Muscle layer of colon (tissue), 2 donors: ENCODE results near the gene FXR2.

Source experiments
- H3K27ac ChIP-seq: one replicate; pipeline ENCODE4 v1.7.0; 2013; ENCODE audit warnings: low read depth, mild to moderate bottlenecking, low read length, moderate library complexity
- H3K27me3 ChIP-seq, 2 donors: one replicate each; pipeline ENCODE4 v1.7.0; 2013; ENCODE audit warnings: low read length in 2 of 2, mild to moderate bottlenecking in 2 of 2; ENCODE audit not compliant: insufficient read depth in 2 of 2, control insufficient read depth in 1 of 2
- H3K36me3 ChIP-seq: one replicate; pipeline ENCODE4 v1.7.0; 2013; ENCODE audit warnings: mild to moderate bottlenecking, low read length; ENCODE audit not compliant: insufficient read depth
- H3K4me1 ChIP-seq: one replicate; pipeline ENCODE4 v1.7.0; 2013; ENCODE audit warnings: mild to moderate bottlenecking, low read length; ENCODE audit not compliant: insufficient read depth
- H3K4me3 ChIP-seq, 2 donors: one replicate each; pipeline ENCODE4 v1.7.0; 2013; ENCODE audit warnings: low read length in 2 of 2, low read depth in 1 of 2, mild to moderate bottlenecking in 1 of 2, moderate library complexity in 1 of 2
- H3K9ac ChIP-seq: one replicate; pipeline ENCODE4 v1.7.0; 2013; ENCODE audit warnings: low read length
- H3K9me3 ChIP-seq: one replicate; pipeline ENCODE4 v1.7.0; 2013; ENCODE audit warnings: mild to moderate bottlenecking, low read length
- donor health status: abdominal sarcoma.
- donor health status: Adenocarcinoma of cecum.

FXR2 gene

DNA sequence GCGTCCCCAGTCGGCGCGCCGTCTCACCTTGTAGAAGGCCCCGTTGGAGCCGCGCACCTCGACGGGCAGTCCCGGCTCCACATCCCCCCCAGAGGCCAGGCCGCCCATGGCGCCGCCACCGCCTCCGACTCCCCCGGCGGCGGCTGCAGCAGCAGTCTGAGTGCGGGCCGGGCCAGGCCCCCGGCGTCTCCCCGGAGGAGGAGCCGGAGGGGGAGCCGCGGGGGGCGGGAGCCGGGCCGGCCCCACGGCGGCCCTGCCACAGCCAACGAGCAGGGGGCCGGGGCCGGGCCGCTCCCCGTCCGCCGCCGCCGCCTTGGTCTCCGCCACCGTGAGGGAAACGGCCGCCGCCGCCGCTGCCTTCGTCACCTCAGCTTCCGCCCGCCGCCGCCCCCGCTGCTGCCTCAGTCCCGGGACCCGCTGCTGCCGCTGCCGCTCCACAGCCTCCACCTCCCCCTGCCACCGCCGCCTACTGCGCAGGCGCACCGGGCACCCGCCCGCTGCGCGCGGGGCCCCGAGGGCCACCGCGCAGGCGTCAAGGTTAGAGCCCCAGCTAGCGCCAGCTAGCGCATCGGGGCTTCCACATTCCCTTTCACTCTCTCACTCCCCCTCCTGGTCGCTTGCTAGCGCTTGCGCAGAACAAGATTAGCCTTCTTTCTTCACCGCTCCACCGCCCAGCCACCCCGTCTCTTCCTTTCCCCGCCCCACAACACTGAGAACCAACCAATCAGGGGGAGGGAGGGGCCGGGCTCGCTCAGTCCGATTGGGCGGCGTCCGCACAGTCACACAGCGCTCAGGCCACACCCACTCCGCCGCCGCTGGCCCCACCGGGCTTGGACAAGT, at the start of gene FXR2:
FXR2 (minus strand) TSS at position 473 of the 840 bp plus-strand sequence; CDS start at position 108, 365 bp downstream.
- H3K9me3 ChIP-seq, result no peaks in the 10 kb centered on the region
- peak within 1 kb of the TSS; percentile 45 to 89 for H3K4me3 ChIP-seq
- H3K27me3 ChIP-seq, result no peaks in the 10 kb centered on the region
- peak within 1 kb of the TSS; percentile 75 for H3K27ac ChIP-seq
- H3K36me3 ChIP-seq, result peaks cover 16% of the 10 kb centered on the region
- H3K4me1 ChIP-seq, result peaks cover 34% of the 10 kb centered on the region
- H3K9ac ChIP-seq, result peak within 1 kb of the TSS; percentile 63

DNA sequence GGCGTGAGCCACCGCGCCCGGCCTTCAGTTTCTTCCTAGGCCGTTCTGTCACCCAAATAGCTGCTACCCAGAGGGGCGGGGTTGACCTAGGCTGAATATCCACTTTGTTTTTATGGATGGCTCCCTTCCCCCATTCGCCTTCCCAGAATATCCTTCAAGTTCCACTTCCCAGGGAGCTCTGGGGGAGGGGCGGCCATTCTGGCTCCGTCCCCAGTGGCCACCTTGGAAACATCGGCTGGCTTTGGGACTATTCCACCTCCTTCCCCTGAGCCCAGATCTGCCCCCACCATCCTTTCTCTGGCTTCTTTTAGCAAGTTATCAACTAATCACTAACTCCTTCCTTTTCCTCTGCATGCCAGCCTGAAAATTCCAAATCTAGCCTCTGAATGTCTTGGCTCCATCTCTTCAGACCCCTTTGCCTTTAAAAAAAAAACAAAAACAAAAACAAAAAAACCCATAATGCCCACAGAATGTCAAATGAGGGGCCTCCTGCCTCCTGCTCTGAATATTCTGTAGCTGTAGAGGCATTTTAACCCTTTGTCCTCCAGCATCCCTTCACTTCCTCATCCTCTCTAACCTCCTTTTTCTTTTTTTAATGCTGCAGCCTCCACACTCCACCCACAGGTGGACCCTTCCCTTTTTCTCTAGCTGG, 42.4 kb upstream of the FXR2 start:
- no peaks in the 10 kb centered on the region for H3K36me3 ChIP-seq
- no peak overlapping the region for H3K4me3 ChIP-seq
- no peaks in the 10 kb centered on the region for H3K4me1 ChIP-seq
- H3K27ac ChIP-seq, result no peak overlapping the region
- H3K9ac ChIP-seq, result no peak overlapping the region
- H3K27me3 ChIP-seq, result peaks cover 0 to 2% of the 10 kb centered on the region in 2 donors
- no peaks in the 10 kb centered on the region for H3K9me3 ChIP-seq

GRCh38 chr17:7655541-7655840, 40.8 kb upstream of the FXR2 start:
- no peaks in the 10 kb centered on the region for H3K9me3 ChIP-seq
- peaks cover 0 to 18% of the 10 kb centered on the region in 2 donors for H3K27me3 ChIP-seq
- H3K27ac ChIP-seq, result no peak overlapping the region
- no peak overlapping the region for H3K9ac ChIP-seq
- H3K36me3 ChIP-seq, result no peaks in the 10 kb centered on the region
- no peak overlapping the region for H3K4me3 ChIP-seq
- peaks cover 5% of the 10 kb centered on the region for H3K4me1 ChIP-seq

GRCh38 chr17:7654832-7655540, 40.3 kb upstream of the FXR2 start:
- Histone ChIP-seq H3K4me1 (peaks cover 10% of the 10 kb centered on the region), H3K9me3 (no peaks in the 10 kb centered on the region), H3K27ac (no peak overlapping the region), H3K36me3 (no peaks in the 10 kb centered on the region), H3K27me3 (peaks cover 4 to 23% of the 10 kb centered on the region in 2 donors), H3K9ac (no peak overlapping the region), H3K4me3 (no peak overlapping the region)

DNA sequence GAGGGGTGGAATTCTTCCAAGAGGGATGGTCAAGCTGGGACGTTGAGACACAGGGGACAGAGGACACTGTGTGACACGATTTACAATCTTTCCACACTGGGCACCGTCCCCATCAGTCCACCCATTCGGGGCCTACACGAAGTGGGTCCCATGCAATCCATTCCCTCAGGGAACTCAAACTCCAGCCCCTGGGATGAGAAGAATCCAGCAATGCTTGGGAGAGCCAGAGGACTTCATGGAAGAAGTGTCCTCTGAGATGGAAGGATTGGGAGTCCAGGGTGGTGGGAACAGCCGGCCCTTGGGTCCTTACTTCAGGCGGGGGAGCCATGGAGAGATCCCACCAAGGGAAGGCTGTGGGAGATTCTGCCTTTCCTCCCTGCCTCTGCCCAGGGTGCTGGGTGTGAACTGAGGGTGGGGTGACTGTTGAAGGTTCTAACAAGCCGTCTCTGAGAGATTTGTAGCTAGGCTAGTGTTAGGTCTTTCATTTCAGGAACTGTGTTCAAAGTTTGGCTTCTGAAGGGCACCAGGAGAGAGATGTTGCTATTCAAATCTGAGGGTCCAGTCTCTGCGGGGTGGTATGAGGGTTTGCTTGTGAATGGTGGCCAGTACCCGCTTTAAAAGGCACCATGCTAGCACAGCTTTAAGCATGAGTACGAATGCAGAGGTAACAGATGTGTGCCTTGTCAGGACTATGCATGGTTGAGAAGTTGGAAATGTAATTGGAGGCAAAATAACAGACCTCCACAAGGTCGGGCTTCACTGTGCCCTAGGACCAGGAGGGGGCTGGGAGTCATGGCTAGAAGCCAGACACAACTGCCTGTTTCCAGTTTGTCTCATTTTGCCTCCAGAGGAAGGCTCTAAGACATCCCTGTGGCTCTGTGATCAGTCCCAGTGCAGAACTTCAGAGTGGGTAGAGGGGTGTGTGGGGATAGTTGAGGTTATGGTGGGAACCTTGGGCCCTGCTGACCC, 38.0 kb upstream of the FXR2 start:
- peaks cover 10% of the 10 kb centered on the region for H3K4me1 ChIP-seq
- no peak overlapping the region for H3K27ac ChIP-seq
- H3K9ac ChIP-seq, result no peak overlapping the region
- H3K4me3 ChIP-seq, result no peak overlapping the region
- no peaks in the 10 kb centered on the region for H3K9me3 ChIP-seq
- H3K27me3 ChIP-seq, result peaks cover 4 to 26% of the 10 kb centered on the region in 2 donors
- H3K36me3 ChIP-seq, result no peaks in the 10 kb centered on the region

DNA sequence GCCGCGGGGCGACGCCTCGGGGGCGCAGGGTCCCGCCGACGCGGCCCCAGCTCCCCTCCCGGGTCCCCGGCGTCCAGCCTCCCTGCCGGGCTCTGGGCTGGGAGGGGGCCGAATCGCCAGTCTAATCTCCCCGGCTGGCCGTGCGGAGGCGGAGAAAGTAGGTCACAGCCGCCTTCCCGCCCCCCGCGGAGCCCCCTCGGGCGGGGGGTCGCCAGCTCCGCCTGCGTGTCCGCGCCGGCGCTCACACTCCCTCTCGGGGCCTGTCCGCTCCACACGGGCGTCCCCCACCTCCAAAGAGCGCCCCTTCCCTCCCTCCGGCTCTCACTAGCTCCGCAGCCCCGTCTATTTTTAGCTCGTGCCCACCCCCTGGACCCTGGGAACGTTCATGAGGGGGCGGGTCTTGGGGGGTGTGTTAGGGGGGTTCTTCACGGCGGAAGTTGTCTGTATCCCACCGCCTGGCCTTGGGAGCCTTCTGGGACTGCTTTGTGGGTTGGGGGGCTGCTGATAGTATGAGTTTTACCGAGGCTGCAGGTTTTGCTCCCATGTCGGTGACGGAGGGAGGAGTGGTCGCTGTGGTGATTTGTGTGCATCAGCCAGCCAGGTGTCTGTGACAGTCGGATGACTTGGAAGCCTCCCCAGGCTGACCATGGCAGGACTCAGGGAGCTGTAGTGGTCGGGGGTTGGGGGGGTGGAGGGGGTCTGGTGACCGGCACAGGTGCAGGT, 37.1 kb upstream of the FXR2 start:
- Histone ChIP-seq H3K9me3 (no peaks in the 10 kb centered on the region), H3K9ac (no peak overlapping the region), H3K27me3 (peaks cover 4 to 26% of the 10 kb centered on the region in 2 donors), H3K4me3 (peak overlapping the region; percentile 61 to 68), H3K27ac (no peak overlapping the region), H3K4me1 (peaks cover 10% of the 10 kb centered on the region), H3K36me3 (no peaks in the 10 kb centered on the region)

DNA sequence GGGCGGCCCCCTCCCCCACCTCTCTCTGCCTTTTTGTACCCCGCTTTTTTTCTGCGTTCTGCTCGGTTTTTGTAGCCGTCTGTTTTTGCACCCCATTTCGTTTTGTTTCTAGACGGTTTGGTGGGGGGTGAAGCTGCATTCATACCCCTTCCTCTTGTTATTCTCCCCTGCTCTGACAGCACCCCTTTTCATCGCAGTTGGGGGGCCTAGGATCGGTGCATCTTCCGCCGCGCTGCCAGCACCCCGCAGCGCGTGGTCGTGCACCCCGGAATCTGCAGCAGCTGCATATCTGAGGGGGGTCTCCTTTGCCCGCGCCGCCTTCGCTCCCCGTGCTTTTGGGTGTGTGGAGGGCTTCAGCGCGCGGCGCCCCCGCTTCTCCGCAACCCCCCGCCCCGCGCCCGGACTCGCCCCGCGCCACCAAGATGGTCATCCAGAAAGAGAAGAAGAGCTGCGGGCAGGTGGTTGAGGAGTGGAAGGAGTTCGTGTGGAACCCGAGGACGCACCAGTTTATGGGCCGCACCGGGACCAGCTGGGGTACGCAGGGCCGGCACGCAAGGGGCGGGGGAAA, 36.5 kb upstream of the FXR2 start:
- Histone ChIP-seq H3K27me3 (peaks cover 4 to 26% of the 10 kb centered on the region in 2 donors), H3K9ac (no peak overlapping the region), H3K27ac (peak overlapping the region; percentile 23), H3K9me3 (no peaks in the 10 kb centered on the region), H3K36me3 (no peaks in the 10 kb centered on the region), H3K4me3 (peak overlapping the region; percentile 61 to 68), H3K4me1 (peaks cover 10% of the 10 kb centered on the region)

- Histone ChIP-seq H3K4me3 (peak within 1 kb of the TSS; percentile 61 to 68), H3K36me3 (no peaks in the 10 kb centered on the region), H3K9ac (peak within 1 kb of the TSS; percentile 27), H3K27ac (peak within 1 kb of the TSS; percentile 23), H3K9me3 (no peaks in the 10 kb centered on the region), H3K4me1 (peaks cover 10% of the 10 kb centered on the region), H3K27me3 (peaks cover 4 to 26% of the 10 kb centered on the region in 2 donors)
Measured at GRCh38 chr17:7650509-7651096, 35.9 kb upstream of the FXR2 start, which contains the start of gene ATP1B2. TSS of gene ATP1B2 (plus strand) at chr17:7650926. CDS start at chr17:7651519, 593 bp downstream.

GRCh38 chr17:7647018-7647417, 32.3 kb upstream of the FXR2 start:
- Histone ChIP-seq H3K4me1 (peaks cover 10% of the 10 kb centered on the region), H3K27me3 (peaks cover 4 to 24% of the 10 kb centered on the region in 2 donors), H3K9ac (no peak overlapping the region), H3K36me3 (no peaks in the 10 kb centered on the region), H3K9me3 (no peaks in the 10 kb centered on the region), H3K4me3 (no peak overlapping the region), H3K27ac (no peak overlapping the region)

DNA sequence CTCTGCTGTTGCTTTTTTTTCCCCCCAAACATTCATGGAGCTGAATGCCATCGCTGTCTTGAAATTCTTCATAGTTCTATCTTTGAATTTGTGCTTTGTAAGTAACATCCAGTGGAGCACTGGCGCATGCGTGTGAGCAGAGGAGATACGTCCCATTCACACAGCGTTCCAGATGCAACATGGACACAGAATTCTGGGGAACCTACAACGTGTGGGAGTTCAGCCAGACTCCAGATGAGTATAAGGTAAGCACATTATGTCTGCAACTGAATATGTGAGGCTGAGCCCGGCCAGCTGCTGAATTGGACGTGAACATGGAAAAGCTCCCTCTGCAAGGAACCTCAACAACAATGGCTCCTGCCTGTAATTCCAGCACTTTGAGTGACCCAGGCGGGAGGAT, 31.8 kb upstream of the FXR2 start:
- Histone ChIP-seq H3K27ac (no peak overlapping the region), H3K4me1 (peaks cover 10% of the 10 kb centered on the region), H3K9me3 (no peaks in the 10 kb centered on the region), H3K9ac (no peak overlapping the region), H3K36me3 (no peaks in the 10 kb centered on the region), H3K27me3 (peaks cover 4 to 18% of the 10 kb centered on the region in 2 donors), H3K4me3 (no peak overlapping the region)
